B cell (primary cell): Measurements from ENCODE around the gene MTERF1.

Experiments used
- CTCF ChIP-seq: fragments of 200-600 bp; IDR thresholded peaks from one replicate; pipeline ENCODE4 v1.8.0; 2022; ENCODE audit warnings: antibody characterized with exemption, mild to moderate bottlenecking
- EZH2 ChIP-seq: IDR thresholded peaks from 2 replicates; pipeline ENCODE4 v1.6.1; 2012; ENCODE audit warnings: borderline replicate concordance, low read depth, mild to moderate bottlenecking, moderate library complexity, low read length; ENCODE audit not compliant: insufficient read depth, poor library complexity, severe bottlenecking

GRCh38 chr7:91847231-91847630 is 33.3 kb downstream of the MTERF1 start:
- no peak for TF ChIP-seq CTCF
- TF ChIP-seq EZH2: no peak
